Activated gamma-delta T cell treated with anti-CD3 and anti-CD28 coated beads, Interleukin-2, amount 50 U/mL, for 16 hours (primary cell): ENCODE measurements around the gene INCENP.
"Not testable (repeated sequence)": the region's sequence is repeated elsewhere in the genome, so short reads cannot be mapped to it uniquely, and the experiment has no call there.

ENCODE experiments used
- DNase-seq: peaks from one replicate; pipeline ENCODE4 v3.0.0-alpha.2; 2020; ENCODE audit warnings: low read depth

Gene INCENP

GRCh38 chr11:62171261-62171723 is 47.5 kb downstream of the INCENP start:
- peak; percentile 37 for DNase-seq

GRCh38 chr11:62172294-62172693 is 48.5 kb downstream of the INCENP start:
- no peak for DNase-seq

- DNase-seq, result no peak
Measured at GRCh38 chr11:62176766-62177165, 53.0 kb downstream of the INCENP start.

GRCh38 chr11:62179995-62180394 is 56.2 kb downstream of the INCENP start:
- no peak for DNase-seq

- no peak for DNase-seq
Measured at GRCh38 chr11:62181097-62181496, 57.3 kb downstream of the INCENP start.

GRCh38 chr11:62182147-62182891 is 58.5 kb downstream of the INCENP start:
- DNase-seq, result no peak

- DNase-seq, result no peak
Measured at GRCh38 chr11:62186195-62186594, 62.4 kb downstream of the INCENP start.

- no peak for DNase-seq
Measured at GRCh38 chr11:62190011-62190410, 66.2 kb downstream of the INCENP start, which contains the start of gene SCGB1D1. Gene SCGB1D1 (plus strand): TSS chr11:62190216. CDS start chr11:62190285, 69 bp downstream.

GRCh38 chr11:62193952-62194351 is 70.1 kb downstream of the INCENP start:
- no peak for DNase-seq

- DNase-seq, result not testable (repeated sequence)
Measured at GRCh38 chr11:62195010-62195409, 71.2 kb downstream of the INCENP start.

GRCh38 chr11:62195945-62196344 is 72.1 kb downstream of the INCENP start:
- no peak for DNase-seq

- DNase-seq, result not testable (repeated sequence)
Measured at GRCh38 chr11:62197400-62197799, 73.6 kb downstream of the INCENP start.

GRCh38 chr11:62201376-62201775 is 77.6 kb downstream of the INCENP start:
- DNase-seq, result no peak
